ENCODE data around the gene PTX3. TPM values are rescaled to one million over a fixed set of nuclear protein-coding genes. Genes with fewer than 3 reads are reported as not detected.

Gene PTX3
- total RNA-seq, 4 donors from 2014 or later: 0.87 to 9.1 (median 2.5) TPM; not detected in 1

DNA sequence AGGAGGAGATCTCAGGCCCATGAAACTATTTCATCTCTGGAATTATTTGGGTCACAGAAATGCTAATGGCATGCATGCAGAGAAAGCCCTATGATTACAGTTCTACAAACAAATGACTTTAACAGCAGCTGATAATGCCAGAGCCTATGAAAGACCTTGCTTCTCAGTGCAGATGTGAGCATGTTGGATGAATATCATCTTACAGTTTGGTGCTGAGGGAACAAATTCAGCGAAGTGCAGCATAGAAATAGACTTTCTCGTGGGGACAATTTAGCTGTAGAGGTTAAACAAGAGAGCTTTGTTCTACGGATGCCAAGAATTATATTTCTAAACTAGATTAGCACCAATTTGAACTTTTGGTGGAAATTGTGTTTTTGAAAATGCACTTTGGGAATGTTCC is 27.7 kb downstream of the PTX3 start:
- DNase-seq (no peak), ATAC-seq (no peak)
- no peaks in the 10 kb centered on the region for H3K27me3 ChIP-seq
- no peak for TF ChIP-seq POLR2A (IDR thresholded peaks at IDR 0.05)
- TF ChIP-seq, protein P1, sequence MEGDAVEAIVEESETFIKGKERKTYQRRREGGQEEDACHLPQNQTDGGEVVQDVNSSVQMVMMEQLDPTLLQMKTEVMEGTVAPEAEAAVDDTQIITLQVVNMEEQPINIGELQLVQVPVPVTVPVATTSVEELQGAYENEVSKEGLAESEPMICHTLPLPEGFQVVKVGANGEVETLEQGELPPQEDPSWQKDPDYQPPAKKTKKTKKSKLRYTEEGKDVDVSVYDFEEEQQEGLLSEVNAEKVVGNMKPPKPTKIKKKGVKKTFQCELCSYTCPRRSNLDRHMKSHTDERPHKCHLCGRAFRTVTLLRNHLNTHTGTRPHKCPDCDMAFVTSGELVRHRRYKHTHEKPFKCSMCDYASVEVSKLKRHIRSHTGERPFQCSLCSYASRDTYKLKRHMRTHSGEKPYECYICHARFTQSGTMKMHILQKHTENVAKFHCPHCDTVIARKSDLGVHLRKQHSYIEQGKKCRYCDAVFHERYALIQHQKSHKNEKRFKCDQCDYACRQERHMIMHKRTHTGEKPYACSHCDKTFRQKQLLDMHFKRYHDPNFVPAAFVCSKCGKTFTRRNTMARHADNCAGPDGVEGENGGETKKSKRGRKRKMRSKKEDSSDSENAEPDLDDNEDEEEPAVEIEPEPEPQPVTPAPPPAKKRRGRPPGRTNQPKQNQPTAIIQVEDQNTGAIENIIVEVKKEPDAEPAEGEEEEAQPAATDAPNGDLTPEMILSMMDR (IDR thresholded peaks at IDR 0.05 in 4 of 5, conservative IDR thresholded peaks at IDR 0.05 in 1 of 5): no peak
- no peak overlapping the region for H3K27ac ChIP-seq
- H3K36me3 ChIP-seq: no peaks in the 10 kb centered on the region
- intact Hi-C loops (cut with DNase I; ENCODE audit: low total_unique reads): no loop called here
- H3K9me3 ChIP-seq: no peaks in the 10 kb centered on the region
- in situ Hi-C loops (cut with MboI; ENCODE audit: low sequenced_read_pairs in 4 of 4): no loop called here
- H3K4me1 ChIP-seq: no peaks in the 10 kb centered on the region
- no peak overlapping the region for H3K4me3 ChIP-seq

- intact Hi-C loops (cut with DNase I; ENCODE audit: low total_unique reads) (no loop called here), in situ Hi-C loops (cut with MboI; ENCODE audit: low sequenced_read_pairs in 4 of 4) (no loop called here)
- ATAC-seq: no peak
- TF ChIP-seq, protein P1 (IDR thresholded peaks at IDR 0.05 in 4 of 5, conservative IDR thresholded peaks at IDR 0.05 in 1 of 5): no peak
- no peak for TF ChIP-seq POLR2A (IDR thresholded peaks at IDR 0.05)
- Histone ChIP-seq H3K36me3 (no peaks in the 10 kb centered on the region), H3K27me3 (no peaks in the 10 kb centered on the region), H3K4me3 (no peak overlapping the region), H3K27ac (no peak overlapping the region), H3K9me3 (no peaks in the 10 kb centered on the region), H3K4me1 (no peaks in the 10 kb centered on the region)
- DNase-seq: no peak
Observed at GRCh38 chr3:157465741-157466140, 29.1 kb downstream of the PTX3 start.

DNA sequence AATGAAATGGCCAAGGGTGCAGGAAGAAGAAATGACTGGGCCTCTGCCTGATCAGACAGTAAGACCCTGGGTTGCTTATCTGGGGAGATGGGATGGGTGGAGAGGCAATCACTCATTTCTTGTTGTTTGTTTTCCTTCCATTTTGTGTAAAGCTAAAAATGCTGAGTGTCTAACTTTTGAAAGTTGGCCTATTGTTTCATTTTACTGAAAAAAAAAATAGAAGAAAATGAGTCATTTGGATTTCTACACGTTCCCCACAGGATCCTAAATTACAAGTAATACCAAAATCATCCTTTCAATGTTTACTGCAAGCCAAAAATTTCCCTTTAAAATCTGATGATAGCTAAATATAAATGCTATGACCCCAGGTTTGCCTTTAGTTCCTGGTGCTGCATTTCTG is 30.6 kb downstream of the PTX3 start:
- H3K27ac ChIP-seq: no peak overlapping the region
- no peak for DNase-seq

DNA sequence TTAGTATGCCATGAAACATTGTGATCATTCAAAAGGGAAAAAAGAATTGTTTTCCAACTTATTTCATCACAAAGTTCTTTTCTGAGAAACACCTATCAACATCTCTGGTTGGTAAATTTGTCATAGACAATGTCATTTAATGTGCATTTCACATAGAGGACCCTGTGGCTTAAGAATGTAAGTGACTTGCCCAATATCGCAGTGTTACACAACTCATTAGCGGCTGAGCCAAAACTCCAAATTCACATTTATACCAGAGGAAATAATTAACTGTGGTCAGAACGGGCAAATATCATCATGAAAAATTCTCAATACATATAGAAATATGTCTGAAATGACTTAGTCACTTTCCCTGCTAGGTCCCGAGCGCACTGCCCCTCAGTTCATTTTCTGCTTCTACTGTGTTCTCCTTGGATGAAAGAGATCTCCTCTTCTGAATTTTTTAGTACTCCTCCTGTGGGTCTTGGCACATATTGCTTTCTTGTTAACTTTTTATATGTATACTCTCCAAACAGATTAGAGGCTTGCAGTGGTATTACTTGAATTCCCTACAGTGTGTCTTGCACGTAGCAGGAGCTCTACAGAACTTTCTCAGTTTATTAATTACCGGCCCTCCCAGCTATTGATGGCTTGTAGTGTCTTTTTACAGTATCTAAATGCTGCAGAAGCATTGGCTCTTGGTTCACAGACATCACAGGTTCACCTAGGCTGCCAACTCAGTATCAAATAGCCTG is 33.1 kb downstream of the PTX3 start:
- ATAC-seq (no peak), DNase-seq (no peak)
- intact Hi-C loops (cut with DNase I; ENCODE audit: low total_unique reads): no loop called here
- Histone ChIP-seq H3K4me3 (no peak overlapping the region), H3K4me1 (no peaks in the 10 kb centered on the region), H3K36me3 (no peaks in the 10 kb centered on the region), H3K27me3 (no peaks in the 10 kb centered on the region), H3K9me3 (no peaks in the 10 kb centered on the region), H3K27ac (no peak overlapping the region)
- TF ChIP-seq, protein P1 (IDR thresholded peaks at IDR 0.05 in 4 of 5, conservative IDR thresholded peaks at IDR 0.05 in 1 of 5): no peak
- no peak for TF ChIP-seq POLR2A (IDR thresholded peaks at IDR 0.05)
- in situ Hi-C loops (cut with MboI; ENCODE audit: low sequenced_read_pairs in 4 of 4): no loop called here

More for the DNA sequence above, 30.6 kb downstream of the PTX3 start:
- ATAC-seq: no peak
- Histone ChIP-seq H3K9me3 (no peaks in the 10 kb centered on the region), H3K4me3 (no peak overlapping the region), H3K27me3 (no peaks in the 10 kb centered on the region), H3K36me3 (no peaks in the 10 kb centered on the region), H3K4me1 (no peaks in the 10 kb centered on the region)
- in situ Hi-C loops (cut with MboI; ENCODE audit: low sequenced_read_pairs in 4 of 4): no loop called here
- intact Hi-C loops (cut with DNase I; ENCODE audit: low total_unique reads): no loop called here
- no peak for TF ChIP-seq POLR2A (IDR thresholded peaks at IDR 0.05)
- TF ChIP-seq, protein P1 (IDR thresholded peaks at IDR 0.05 in 4 of 5, conservative IDR thresholded peaks at IDR 0.05 in 1 of 5): no peak

GRCh38 chr3:157471064-157471463 is 34.4 kb downstream of the PTX3 start:
- Histone ChIP-seq H3K27ac (no peak overlapping the region), H3K9me3 (no peaks in the 10 kb centered on the region), H3K36me3 (no peaks in the 10 kb centered on the region), H3K4me3 (no peak overlapping the region), H3K27me3 (no peaks in the 10 kb centered on the region), H3K4me1 (no peaks in the 10 kb centered on the region)
- TF ChIP-seq, protein P1 (IDR thresholded peaks at IDR 0.05 in 4 of 5, conservative IDR thresholded peaks at IDR 0.05 in 1 of 5): no peak
- no peak for TF ChIP-seq POLR2A (IDR thresholded peaks at IDR 0.05)
- in situ Hi-C loops (cut with MboI; ENCODE audit: low sequenced_read_pairs in 4 of 4) (no loop called here), intact Hi-C loops (cut with DNase I; ENCODE audit: low total_unique reads) (no loop called here)
- ATAC-seq: no peak
- no peak for DNase-seq
